NCI-H2196 (cell line): ENCODE measurements around the gene MAP3K19.
"Not testable (repeated sequence)": the region's sequence is repeated elsewhere in the genome, so short reads cannot be mapped to it uniquely, and the experiment has no call there.

Source experiments
- DNase-seq: peaks from one replicate; lab custom pipeline; 2025; ENCODE audit not compliant: unreplicated experiment; lab: John Stamatoyannopoulos, UW

The MAP3K19 gene

DNA sequence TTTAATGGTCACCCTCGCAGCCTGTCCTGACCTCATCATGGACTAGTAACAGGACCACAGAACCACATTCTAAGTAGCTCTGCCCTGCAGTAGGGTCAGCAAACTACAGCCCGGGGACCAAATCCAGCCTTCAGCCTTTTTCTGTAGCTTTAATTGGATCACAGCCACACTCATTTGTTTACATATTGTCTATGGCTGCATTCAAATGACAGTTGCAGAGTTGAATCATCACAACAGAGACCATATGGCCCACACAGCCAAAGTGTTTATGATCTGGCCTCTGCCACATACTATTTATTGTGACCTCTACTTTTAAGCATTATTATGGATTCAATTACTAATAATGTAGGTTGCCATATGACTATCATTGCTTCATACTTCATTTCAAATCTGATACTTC is 47.7 kb downstream of the MAP3K19 start:
- DNase-seq = no peak

DNA sequence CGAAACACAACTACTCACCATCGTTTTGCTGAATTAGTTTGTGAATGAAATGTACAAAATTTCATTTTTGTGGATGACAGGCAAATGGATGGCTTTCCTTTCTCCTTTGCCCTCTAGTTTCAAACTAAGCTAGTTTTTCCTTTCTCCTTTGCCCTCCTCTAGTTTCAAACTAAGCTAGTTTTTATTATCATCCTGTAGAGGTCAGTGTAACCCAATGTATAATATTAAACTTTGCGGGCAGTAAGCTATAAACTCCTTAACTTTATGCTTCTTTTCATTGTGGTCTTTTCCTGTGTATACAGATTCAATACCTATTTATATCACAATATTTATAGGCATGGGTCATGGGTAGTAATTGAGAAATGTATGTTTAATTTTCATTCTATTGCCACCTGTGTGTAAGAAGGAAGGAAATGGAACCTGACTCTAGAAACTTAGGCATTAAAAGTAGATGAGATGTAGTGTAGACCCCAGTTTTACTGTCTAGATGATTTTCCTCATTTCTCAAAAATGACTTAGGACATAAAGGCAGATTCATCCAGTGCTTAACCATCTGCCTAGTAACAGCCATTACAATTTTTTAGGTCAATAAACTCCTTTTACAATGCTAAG is 58.1 kb downstream of the MAP3K19 start:
- peak; percentile 20 for DNase-seq

DNA sequence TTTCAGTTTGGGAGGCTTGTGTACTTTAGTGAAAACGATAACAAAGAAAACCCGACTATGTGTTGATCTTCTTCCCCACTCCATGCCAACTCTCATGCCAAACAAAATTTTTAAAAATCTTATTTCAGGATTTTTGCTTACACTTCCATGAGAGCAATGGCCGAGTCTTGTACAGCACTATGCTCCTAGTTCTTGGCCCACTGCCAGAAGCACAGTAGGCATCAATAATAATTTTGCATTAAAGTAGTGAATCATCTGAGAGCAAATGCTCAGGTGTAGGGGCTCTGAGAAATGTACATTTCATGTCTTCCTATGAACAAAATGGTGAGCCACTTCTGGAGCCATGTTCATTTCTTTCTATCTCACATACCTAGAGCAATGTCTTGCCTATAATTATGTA is 62.2 kb downstream of the MAP3K19 start:
- no peak for DNase-seq

DNA sequence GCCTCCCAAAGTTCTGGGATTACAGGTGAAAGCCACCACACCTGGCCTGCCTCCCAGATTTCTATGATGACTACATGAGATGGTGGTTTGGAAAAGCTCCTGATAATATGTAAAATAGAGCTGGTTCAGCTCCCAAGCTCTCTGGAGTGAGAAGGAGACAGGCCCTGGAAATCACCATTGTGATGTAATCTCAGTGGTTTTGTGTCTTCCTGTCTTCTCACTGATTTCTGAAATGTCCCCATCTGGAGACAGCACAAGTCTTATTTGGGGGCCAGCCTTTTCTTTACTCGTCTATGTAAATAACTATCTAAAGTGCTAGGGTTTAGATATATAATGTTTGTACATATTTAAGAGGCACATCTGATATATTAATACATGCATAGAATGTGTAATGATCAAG is 64.6 kb downstream of the MAP3K19 start:
- DNase-seq = no peak

DNA sequence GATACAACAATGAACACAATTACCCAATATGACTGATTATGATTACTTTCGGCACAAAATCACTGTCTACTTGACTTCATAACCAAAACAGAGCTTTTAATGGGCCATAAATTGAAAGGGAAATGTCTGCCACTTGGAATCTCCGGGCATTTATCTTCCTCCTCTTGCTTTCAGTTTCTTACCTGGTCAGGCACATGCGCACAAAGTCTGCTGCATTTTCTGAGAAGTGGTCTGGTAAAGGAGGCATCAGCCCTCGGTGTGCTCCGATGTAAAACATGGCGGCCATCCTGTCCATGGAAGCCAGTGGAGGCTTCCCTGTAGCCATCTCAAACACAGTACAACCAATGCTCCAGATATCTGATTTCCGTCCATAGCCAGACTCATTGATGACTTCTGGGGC is 66.6 kb downstream of the MAP3K19 start:
- no peak for DNase-seq

DNA sequence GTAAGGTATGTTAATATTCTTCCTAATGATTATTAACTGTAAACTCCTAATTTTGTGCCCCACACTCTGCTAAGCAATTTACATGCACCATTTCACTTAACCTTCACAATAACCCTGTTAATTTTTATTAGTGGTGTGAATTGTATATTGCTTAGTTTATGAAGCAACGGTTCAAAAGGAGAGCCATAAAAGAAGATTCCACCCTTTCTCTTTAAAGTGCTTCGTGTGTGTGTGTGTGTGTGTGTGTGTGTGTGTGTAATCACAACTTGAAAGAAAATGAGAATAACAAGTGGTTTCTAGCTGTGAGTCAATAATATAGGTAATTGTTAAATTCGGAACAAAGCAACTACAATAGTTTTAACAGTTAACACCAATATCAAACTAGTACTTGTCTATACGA is 68.0 kb downstream of the MAP3K19 start:
- no peak for DNase-seq

DNA sequence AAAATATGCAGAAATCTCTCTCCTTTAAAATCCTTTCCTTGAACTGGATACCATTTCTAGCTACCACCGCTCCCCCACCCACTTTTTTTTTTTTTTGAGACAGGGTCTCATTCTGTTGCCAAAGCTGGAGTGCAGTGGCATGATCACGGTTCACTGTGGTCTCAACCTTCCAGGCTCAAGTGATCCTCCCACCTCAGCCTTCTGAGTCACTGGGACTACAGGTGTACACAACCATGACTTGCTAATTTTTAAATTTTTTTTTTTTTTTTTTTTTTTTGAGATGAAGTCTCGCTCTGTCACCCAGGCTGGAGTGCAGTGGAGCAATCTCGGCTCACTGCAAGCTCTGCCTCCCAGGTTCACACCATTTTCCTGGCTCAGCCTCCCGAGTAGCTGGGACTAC is 70.1 kb downstream of the MAP3K19 start:
- DNase-seq = not testable (repeated sequence)

DNA sequence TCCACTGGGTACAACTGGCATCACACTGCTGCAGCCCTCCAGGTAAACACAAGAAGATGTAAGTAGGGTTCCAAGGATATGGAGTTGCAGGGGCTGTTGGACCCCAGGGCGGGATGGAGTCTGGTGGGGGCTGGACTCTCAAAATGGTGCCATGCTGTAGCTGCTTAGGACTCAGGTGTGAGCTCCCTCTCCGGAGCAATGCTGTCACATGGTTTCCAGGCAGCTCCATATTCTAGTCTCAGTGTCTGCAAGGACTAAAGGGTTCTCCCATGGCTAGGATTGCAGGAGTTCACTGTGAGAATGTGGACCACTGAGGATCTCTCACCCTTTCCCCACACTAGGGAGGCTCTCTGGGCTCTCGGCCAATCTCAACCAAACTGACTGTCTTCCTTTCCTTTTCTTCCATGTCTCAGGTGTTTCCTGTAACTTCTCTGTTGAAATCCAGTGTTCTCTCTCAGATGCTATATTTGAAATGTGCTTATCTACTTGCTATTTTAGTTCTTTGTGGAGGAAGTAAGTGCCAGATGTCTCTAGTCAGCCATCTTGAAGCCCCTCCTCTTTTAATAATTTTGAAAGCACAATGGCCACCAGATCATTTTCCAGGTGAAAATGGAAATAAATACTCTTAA is 71.1 kb downstream of the MAP3K19 start:
- no peak for DNase-seq

DNA sequence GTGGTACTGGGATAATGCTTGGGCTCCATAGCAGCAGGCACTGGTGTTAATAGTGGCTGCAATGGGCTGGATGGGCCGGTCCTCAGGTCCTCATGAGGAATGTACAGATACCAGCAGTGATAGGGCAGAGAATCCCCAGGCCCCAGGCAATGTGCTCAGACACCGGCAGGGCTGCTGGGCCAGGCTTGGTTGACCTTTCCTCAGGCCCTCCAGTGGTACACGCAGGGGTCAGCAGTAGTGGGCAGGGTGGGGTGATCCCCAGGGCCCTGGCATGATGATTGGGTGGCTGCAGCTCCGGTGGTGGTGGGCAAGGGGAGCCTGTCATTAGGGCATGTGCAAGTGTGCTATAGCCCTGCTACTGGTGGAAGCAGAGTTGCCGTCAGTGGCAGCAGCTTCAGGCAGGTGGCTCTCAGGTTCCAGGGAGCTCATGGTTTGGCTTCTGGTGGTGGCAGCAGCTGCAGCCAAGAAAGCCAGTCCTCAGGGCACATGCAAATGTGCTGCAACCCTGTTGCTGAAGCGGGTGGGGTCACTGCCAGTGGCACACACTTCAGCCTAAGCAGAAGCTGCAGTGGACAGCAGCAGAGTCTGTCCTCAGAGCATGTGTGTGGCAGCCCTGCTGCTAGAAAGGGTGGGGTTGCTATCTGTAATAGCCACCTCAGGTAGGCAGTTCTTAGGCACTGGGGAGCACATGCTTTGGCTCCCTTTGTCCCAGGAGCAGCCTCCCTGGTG is 71.8 kb downstream of the MAP3K19 start:
- no peak for DNase-seq

DNA sequence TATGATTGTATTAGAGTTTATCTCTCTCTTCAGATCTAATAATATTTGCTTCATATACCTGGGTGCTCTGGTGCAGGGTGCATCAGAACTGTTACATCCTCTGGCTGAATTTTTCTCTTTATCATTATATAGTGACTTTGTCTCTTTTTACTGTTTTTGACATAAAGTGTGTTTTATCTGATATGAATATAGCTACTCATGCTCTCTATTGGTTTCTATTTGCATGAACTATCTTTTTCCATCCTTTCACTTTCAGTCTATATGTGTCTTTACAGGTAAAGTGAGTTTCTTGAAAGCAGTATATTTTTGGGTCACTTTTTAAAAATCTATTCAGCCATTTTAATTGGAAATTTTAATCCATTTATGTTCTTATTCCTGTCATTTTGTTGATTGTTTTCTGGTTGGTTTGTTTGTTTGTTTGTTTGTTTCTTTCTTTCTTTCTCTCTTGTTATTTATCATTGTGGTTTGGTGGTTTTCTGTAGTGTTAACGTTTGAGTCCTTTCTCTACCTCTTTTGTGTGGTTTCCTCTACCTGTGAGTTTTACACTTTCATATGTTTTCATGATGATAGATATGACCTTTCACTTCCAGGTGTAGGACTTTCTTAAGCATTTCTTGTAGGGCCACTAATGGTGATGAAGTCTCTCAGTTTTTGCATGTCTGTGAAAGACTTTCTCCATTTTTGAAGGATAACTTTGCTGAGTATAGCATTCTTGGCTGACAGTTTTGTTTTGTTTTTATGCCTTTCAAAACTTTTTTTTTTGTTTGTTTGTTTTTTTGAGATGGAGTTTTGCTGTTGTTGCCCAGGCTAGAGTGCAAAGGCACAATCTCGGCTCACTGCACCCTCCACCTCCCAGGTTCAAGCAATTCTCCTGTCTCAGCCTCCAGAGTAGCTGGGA is 73.8 kb downstream of the MAP3K19 start:
- DNase-seq = no peak

DNA sequence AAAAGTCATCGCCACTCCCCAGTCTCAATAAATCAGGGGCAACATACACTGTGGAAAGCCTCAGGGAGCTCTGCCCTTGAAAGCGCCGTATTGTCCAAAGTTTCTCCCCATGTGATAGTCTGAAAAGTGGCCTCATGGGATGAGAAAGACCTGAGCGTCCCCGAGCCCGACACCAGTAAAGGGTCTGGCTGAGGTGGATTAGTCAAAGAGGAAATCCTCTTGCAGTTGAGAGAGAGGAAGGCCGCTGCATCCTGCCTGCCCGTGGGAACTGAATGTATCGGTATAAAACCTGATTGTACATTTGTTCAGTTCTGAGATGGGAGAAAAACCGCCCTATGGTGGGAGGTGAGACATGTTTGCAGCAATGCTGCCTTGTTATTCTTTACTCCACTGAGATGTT is 80.1 kb downstream of the MAP3K19 start:
- DNase-seq = not testable (repeated sequence)

DNA sequence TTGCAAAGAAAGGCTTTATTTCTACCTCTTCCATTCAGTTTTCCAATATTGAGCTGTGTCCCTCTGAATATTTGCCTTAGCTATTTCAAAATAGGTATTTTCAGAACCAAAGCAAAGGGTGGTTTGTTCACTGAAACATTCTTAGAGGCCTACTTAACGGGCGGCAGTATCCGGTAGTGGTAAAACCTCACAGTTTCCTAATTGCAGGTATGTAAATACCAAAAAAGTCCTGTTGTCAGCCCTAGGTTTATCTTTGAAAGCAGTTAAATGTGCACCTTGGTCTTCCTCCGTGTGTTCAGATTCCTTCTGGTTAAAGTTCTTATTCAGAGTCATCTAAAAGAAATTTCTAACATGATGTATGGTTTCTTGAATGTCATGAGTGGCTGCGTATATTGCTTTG is 89.8 kb downstream of the MAP3K19 start:
- DNase-seq = no peak

DNA sequence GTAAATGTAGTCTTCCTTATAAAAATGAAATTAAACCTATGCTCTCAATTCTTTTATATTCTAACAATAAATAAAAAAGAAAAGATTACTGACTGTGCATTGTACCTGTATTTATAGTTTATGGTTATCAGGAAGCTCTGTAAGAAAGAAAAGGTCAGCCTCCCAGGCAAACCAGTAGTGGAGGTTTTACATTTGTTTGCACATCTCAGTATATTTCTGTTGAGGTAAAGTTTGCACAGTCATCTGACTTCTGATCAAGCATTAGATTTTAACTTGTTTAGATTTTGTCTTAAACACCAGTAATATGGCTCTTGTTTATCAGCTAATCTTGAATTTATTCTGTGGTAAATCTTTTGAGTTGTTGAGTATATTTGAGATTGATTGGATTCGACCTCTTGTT is 91.5 kb downstream of the MAP3K19 start:
- no peak for DNase-seq

DNA sequence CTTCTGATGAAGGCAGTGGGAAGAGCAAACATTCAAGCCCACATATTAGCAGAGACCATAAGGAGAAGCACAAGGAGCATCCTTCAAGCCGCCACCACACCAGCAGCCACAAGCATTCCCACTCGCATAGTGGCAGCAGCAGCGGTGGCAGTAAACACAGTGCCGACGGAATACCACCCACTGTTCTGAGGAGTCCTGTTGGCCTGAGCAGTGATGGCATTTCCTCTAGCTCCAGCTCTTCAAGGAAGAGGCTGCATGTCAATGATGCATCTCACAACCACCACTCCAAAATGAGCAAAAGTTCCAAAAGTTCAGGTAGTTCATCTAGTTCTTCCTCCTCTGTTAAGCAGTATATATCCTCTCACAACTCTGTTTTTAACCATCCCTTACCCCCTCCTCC is 93.2 kb downstream of the MAP3K19 start:
- DNase-seq = no peak

DNA sequence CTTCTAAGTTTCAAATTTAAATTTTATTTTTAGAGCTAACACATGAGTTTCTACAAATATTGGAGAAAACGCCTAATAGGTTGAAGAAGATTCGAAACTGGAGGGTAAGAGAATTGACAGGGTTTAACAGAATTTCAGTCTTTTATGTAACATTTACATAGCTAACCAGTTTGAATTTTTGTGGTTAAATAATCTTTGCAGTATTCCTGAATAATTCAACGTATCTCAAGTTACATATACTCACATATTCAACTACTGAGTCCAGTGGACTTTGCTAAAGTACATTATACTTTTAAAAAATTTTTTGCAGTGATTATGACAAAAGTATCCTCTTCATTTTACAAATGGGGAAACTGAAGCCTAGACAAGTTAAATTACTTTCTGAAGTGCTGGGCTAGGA is 94.6 kb downstream of the MAP3K19 start:
- DNase-seq = no peak

DNA sequence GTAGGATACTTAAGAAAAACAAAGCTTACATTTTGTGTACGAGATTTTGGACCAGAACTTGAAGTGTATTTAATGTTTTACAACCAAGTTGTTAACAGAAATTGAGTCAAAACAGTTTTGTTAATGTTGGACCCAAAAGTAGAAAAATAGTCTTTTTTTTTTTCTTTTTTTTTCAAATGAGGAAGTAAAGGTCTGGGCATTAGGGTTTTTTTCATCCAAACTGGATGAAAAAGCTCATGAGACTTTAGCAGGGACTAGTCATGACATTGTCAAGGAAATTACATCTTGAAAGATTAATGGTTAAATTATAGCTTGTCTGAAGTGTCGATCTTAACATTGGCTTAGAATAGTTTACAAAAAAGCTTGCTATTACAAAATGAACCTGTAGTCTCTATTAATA is 96.4 kb downstream of the MAP3K19 start:
- no peak for DNase-seq

DNA sequence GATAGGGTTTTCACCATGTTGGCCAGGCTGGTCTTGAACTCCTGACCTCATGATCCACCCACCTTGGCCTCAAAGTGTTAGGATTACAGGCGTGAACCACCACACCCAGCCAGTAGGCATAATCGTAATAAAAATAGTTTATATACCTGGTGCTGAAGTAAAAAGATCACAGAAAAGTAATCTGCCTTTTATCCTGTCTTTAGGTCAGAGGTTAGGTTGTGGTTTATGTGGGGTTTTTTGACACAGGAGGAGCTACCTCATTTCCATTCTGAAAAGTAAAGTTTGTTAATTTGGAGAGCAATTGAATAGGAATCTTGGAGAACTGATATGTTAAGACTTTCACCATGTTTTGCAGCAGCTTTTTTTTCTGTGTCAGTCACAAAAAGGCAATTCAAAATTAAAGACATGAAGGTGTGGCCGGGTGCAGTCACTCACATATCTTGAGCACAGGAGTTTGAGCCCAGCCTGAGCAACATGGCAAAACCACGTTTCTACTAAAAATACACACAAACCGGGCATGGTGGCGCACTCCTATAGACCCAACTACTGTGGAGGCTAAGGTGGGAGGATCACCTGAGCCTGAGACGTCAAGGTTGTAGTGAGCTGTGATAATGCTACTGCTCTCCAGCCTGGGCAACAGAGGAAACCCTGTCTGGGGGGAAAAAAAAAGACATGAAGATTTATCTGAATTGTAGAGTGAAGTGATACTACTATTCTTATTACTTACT is 97.1 kb downstream of the MAP3K19 start:
- no peak for DNase-seq

DNA sequence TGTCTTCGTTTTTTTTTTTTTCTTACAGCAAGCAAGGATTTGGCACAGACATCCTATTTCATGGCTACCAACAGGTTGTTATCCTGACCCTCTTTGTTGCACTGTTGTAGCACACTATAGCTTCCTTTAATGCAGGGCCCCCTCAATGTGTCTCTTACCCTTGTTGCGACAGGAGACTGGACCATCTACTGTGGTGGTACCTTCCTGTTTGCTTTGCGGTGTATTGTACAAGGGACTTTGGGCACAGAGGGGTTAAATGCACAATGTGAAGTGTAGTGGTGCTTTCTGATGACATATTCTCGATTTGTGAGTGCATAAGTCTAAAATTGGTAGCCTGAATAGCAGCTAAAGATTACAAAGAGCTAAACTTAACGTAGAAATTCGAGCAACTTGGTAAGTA is 101.2 kb downstream of the MAP3K19 start:
- no peak for DNase-seq

DNA sequence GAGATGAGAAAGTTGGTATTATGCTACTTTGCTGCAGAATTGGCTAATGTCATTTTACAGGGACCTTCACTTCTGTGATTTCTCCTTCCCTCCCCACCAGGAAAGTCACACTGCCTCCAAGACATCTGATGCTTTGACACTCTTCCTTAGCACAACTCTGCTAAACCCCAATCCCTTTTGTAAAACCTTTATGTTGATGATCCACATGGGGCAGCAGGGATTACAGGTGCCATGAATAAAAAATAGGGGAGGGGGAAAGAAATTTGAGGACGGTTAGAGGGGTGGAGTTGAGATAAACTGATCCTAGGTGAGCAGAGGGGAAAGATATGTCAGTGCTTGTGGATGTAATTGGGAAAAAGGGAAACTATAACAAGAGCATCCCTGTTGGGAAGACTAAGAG is 102.3 kb downstream of the MAP3K19 start:
- DNase-seq = no peak

DNA sequence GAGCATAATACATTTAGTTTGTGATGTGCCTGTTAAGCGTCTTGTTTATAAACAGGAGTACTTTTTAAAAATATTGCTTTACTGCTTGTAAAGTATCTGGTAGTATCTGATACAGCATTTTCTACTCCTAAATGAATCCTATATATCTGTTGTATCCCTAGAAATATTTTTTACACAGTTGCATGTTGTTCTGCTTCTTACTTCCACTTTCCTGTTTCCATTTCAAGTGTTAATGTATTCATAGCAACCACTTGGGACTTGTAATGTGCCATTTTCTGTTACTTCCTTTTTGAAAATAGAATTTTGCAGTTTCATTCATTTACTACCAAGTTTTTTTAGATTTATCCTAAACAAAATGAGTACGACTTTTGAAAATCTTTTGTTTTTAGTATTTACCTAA is 103.7 kb downstream of the MAP3K19 start:
- no peak for DNase-seq

DNA sequence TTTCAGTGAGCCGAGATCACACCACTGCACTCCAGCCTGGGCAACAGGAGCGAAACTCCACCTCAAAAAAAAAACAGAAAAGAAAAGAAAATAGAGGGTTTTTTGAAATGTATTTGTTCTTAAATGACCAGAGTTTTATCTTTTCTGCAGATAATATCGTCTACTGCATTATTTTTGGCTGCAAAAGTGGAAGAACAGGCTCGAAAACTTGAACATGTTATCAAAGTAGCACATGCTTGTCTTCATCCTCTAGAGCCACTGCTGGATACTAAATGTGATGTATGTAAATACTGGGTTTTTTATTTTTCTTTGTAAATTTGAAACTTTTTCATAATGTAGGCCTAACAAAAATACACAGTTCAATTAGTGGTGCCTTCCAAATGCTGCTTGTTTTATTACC is 110.6 kb downstream of the MAP3K19 start:
- DNase-seq = peak; percentile 16
